Erythroblast (primary cell): ENCODE data around the gene FBXL15.

ENCODE experiments used
- GATA1 ChIP-seq: IDR thresholded peaks from 2 replicates; pipeline ENCODE4 v1.6.1; 2011; ENCODE audit warnings: low read depth, mild to moderate bottlenecking, control low read depth, low read length, moderate library complexity
- POLR2A ChIP-seq: IDR thresholded peaks from 2 replicates; pipeline ENCODE4 v1.6.1; 2011; ENCODE audit warnings: mild to moderate bottlenecking, low read length

GRCh38 chr10:102392306-102392705 lies 28.3 kb upstream of the FBXL15 start:
- TF ChIP-seq POLR2A (no peak), GATA1 (no peak)
